B cell (primary cell): ENCODE results near the gene TPP1. TPM values are rescaled to one million over a fixed set of nuclear protein-coding genes. Genes with fewer than 3 reads are reported as not detected.

Experiments
- ATAC-seq: fragments of 200-7000 bp; cut with Tn5 transposase; one replicate; pipeline ENCODE4 v1.10.0; 2021; ENCODE audit warnings: low read depth, mild to moderate bottlenecking, moderate number of reproducible peaks, moderate library complexity
- CTCF ChIA-PET: fragments of 350-600 bp; sonication (Branson Sonifier 250); formaldehyde crosslinking; loops from one replicate; lab custom pipeline; 2021; ENCODE audit warnings: antibody characterized with exemption, inconsistent platforms; lab: Charles Lee
- POLR2A ChIA-PET: fragments of 350-600 bp; sonication (Branson Sonifier 250); formaldehyde crosslinking; loops from one replicate; lab custom pipeline; 2021; ENCODE audit warnings: antibody characterized with exemption; lab: Charles Lee
- DNase-seq: peaks from one replicate; pipeline ENCODE4 v3.0.0; 2013
- H2AFZ ChIP-seq: 2 replicates; pipeline ENCODE4 v1.6.1; 2012; ENCODE audit warnings: mild to moderate bottlenecking, low read depth, low read length; ENCODE audit not compliant: insufficient read depth, poor library complexity, severe bottlenecking
- H3K27ac ChIP-seq, 2 donors: 1 replicate in 1 of 2; 2 replicates in 1 of 2; pipeline ENCODE4 v1.5.1; 2012 to 2013; ENCODE audit warnings: low read length in 2 of 2, mild to moderate bottlenecking in 2 of 2, moderate library complexity in 1 of 2
- H3K27me3 ChIP-seq, 4 experiments: fragments of 200-600 bp in 1 of 4; sonication (generic) in 1 of 4; replicated peaks in 1 of 4; 1 replicate in 2 of 4; 2 replicates in 2 of 4; pipeline versions ENCODE4 v1.6.1 to v1.7.0; 2013 to 2016; ENCODE audit warnings: low read length in 3 of 4, mild to moderate bottlenecking in 2 of 4, mixed read lengths in 1 of 4, moderate library complexity in 1 of 4; ENCODE audit not compliant: insufficient read depth in 4 of 4, control insufficient read depth in 3 of 4; ENCODE audit errors: control extremely low read depth in 1 of 4
- H3K36me3 ChIP-seq, 2 experiments: replicated peaks in 1 of 2; 1 replicate in 1 of 2; 2 replicates in 1 of 2; pipeline versions ENCODE4 v1.6.1 to v1.7.1; 2013; ENCODE audit warnings: low read length in 1 of 2; ENCODE audit not compliant: insufficient read depth in 2 of 2, control insufficient read depth in 1 of 2; ENCODE audit errors: control extremely low read depth in 1 of 2, extremely low read depth in 1 of 2
- H3K4me1 ChIP-seq, 2 donors: fragments of 200-600 bp in 1 of 2; sonication (generic) in 1 of 2; 1 replicate in 1 of 2; 2 replicates in 1 of 2; pipeline versions ENCODE4 v1.5.1 to v1.6.1; 2013 to 2017; ENCODE audit warnings: low read length in 2 of 2; ENCODE audit not compliant: control insufficient read depth in 2 of 2, insufficient read depth in 2 of 2
- H3K4me2 ChIP-seq: replicated peaks from 2 replicates; pipeline ENCODE3; 2012; ENCODE audit warnings: mild to moderate bottlenecking, low read depth, low read length; ENCODE audit not compliant: poor library complexity, severe bottlenecking
- H3K4me3 ChIP-seq, 5 experiments: fragments of 200-600 bp in 1 of 5; sonication (generic) in 1 of 5; 1 replicate in 3 of 5; 2 replicates in 2 of 5; pipeline versions ENCODE4 v1.5.1 to v1.7.0; 2011 to 2016; ENCODE audit warnings: low read length in 4 of 5, mild to moderate bottlenecking in 4 of 5, low read depth in 2 of 5, control low read depth in 1 of 5, moderate library complexity in 1 of 5; ENCODE audit not compliant: insufficient read depth in 1 of 5; ENCODE audit errors: control extremely low read depth in 1 of 5, extremely low read depth in 1 of 5
- H3K79me2 ChIP-seq: fragments of 200-600 bp; sonication (generic); one replicate; pipeline ENCODE4 v1.6.0; 2016; ENCODE audit warnings: low read length; ENCODE audit not compliant: control insufficient read depth, insufficient read depth
- H3K9ac ChIP-seq: fragments of 200-600 bp; sonication (generic); 2 replicates; pipeline ENCODE4 v1.6.1; 2017; ENCODE audit warnings: mild to moderate bottlenecking, low read length, moderate library complexity
- H3K9me3 ChIP-seq, 3 donors: one replicate each; pipeline versions ENCODE4 v1.6.1 to v1.7.1; 2013; ENCODE audit warnings: low read length in 2 of 3; ENCODE audit not compliant: control insufficient read depth in 2 of 3, insufficient read depth in 1 of 3; ENCODE audit errors: control extremely low read depth in 1 of 3
- H4K20me1 ChIP-seq: 2 replicates; pipeline ENCODE4 v1.6.0; 2012; ENCODE audit warnings: mild to moderate bottlenecking, low read length; ENCODE audit not compliant: insufficient read depth, control insufficient read depth, poor library complexity, severe bottlenecking
- H3K27ac Mint-ChIP-seq: one replicate; pipeline ENCODE4 v1.8.0; 2021; ENCODE audit warnings: mixed read lengths
- H3K27me3 Mint-ChIP-seq: one replicate; pipeline ENCODE4 v1.8.0; 2021; ENCODE audit warnings: mixed read lengths
- H3K4me1 Mint-ChIP-seq: one replicate; pipeline ENCODE4 v1.8.0; 2021; ENCODE audit warnings: mixed read lengths
- H3K4me3 Mint-ChIP-seq: one replicate; pipeline ENCODE4 v1.8.0; 2021; ENCODE audit warnings: mixed read lengths
- H3K9me3 Mint-ChIP-seq: one replicate; pipeline ENCODE4 v1.8.0; 2022; ENCODE audit warnings: mixed read lengths; ENCODE audit not compliant: insufficient read depth
- CTCF ChIP-seq: fragments of 200-600 bp; IDR thresholded peaks from one replicate; pipeline ENCODE4 v1.8.0; 2022; ENCODE audit warnings: antibody characterized with exemption, mild to moderate bottlenecking
- EZH2 ChIP-seq: IDR thresholded peaks from 2 replicates; pipeline ENCODE4 v1.6.1; 2012; ENCODE audit warnings: borderline replicate concordance, low read depth, mild to moderate bottlenecking, moderate library complexity, low read length; ENCODE audit not compliant: insufficient read depth, poor library complexity, severe bottlenecking
- WGBS: methylation state at CpG from one replicate; pipeline ENCODE4 v1.1.5; 2013; ENCODE audit warnings: missing lambda C conversion rate; ENCODE audit not compliant: insufficient coverage; 5-methylcytosine and 5-hydroxymethylcytosine counted together
- intact Hi-C: fragments of 100-400 bp; cut with micrococcal nuclease; formaldehyde crosslinking; loops from one replicate; pipeline ENCODE4 v1.10.0; 2022
- polyA plus RNA-seq: library from polyadenylated mRNA; depleted of rRNA; stranded (reverse); fragments of >200 nt; gene quantifications from 2 replicates; pipeline ENCODE4 v1.2.3, GENCODE V29; 2012
- total RNA-seq, 2 donors: library from RNA; stranded (reverse); fragments of 120-200 nt in 1 of 2; gene quantifications; 1 replicate in 1 of 2; 2 replicates in 1 of 2; pipeline versions ENCODE4 v1.2.3 to v1.2.4, GENCODE V29; 2013 to 2022

Gene TPP1
- total and polyA plus RNA-seq, 2 donors (not counting 1 experiment from before 2014, with no cell fraction given): 133 to 191 TPM

- no peak overlapping the region for H3K27ac ChIP-seq
- H3K27me3 ChIP-seq: no peaks in the 10 kb centered on the region
- ChIA-PET CTCF (interaction anchor here (1.2 kb wide), 1 partner anchor 13 kb away, joined by 3 read pairs; no protein-coding TSS in a partner anchor), POLR2A (no interaction called here)
- ATAC-seq (no peak), DNase-seq (no peak)
- H3K36me3 ChIP-seq: no peaks in the 10 kb centered on the region
- no peak overlapping the region for H3K4me3 Mint-ChIP-seq
- H3K4me1 ChIP-seq: no peaks in the 10 kb centered on the region
- no peak overlapping the region for H3K27ac Mint-ChIP-seq
- H3K27me3 Mint-ChIP-seq: no peaks in the 10 kb centered on the region
- H3K79me2 ChIP-seq: no peaks in the 10 kb centered on the region
- H3K9me3 Mint-ChIP-seq: no peaks in the 10 kb centered on the region
- H3K9me3 ChIP-seq: no peaks in the 10 kb centered on the region
- H4K20me1 ChIP-seq: no peaks in the 10 kb centered on the region
- WGBS: 94% methylated on average over 21 of the region's 22 CpGs
- no peak overlapping the region for H3K9ac ChIP-seq
- H2AFZ ChIP-seq: no peak overlapping the region
- no peak overlapping the region for H3K4me2 ChIP-seq
- H3K4me3 ChIP-seq: no peak overlapping the region
- H3K4me1 Mint-ChIP-seq: no peaks in the 10 kb centered on the region
- intact Hi-C loops: no loop called here
- TF ChIP-seq CTCF (no peak), EZH2 (no peak)
Observed at GRCh38 chr11:6571434-6572008, 47.7 kb downstream of the TPP1 start.

- H3K9ac ChIP-seq: no peak overlapping the region
- DNase-seq (no peak), ATAC-seq (no peak)
- TF ChIP-seq EZH2: no peak
- TF ChIP-seq CTCF: no peak
- CTCF ChIA-PET: no interaction called here
- no peaks in the 10 kb centered on the region for H3K27me3 ChIP-seq
- H3K27me3 Mint-ChIP-seq: no peaks in the 10 kb centered on the region
- no peak overlapping the region for H3K4me3 Mint-ChIP-seq
- intact Hi-C loops: no loop called here
- H3K27ac Mint-ChIP-seq: no peak overlapping the region
- no peak overlapping the region for H3K4me3 ChIP-seq
- H3K27ac ChIP-seq: no peak overlapping the region
- no peaks in the 10 kb centered on the region for H3K9me3 Mint-ChIP-seq
- H3K36me3 ChIP-seq: no peaks in the 10 kb centered on the region
- WGBS: 95% methylated on average over 62 of the region's 62 CpGs
- no peaks in the 10 kb centered on the region for H3K79me2 ChIP-seq
- H3K4me1 ChIP-seq: no peaks in the 10 kb centered on the region
- H3K4me2 ChIP-seq: no peak overlapping the region
- no peaks in the 10 kb centered on the region for H3K9me3 ChIP-seq
- no peaks in the 10 kb centered on the region for H4K20me1 ChIP-seq
- POLR2A ChIA-PET: no interaction called here
- no peak overlapping the region for H2AFZ ChIP-seq
- H3K4me1 Mint-ChIP-seq: no peaks in the 10 kb centered on the region
Observed at GRCh38 chr11:6570691-6571427, 48.4 kb downstream of the TPP1 start.
